Gastroesophageal sphincter (tissue), 4 donors: Measurements from ENCODE around the gene MRGPRG. TPM values are rescaled to one million over a fixed set of nuclear protein-coding genes. Genes with fewer than 3 reads are reported as not detected.

ENCODE experiments used
- ATAC-seq: fragments of 150-250 bp; one replicate; pipeline ENCODE4 v1.9.1; 2016; ENCODE audit warnings: mild to moderate bottlenecking, moderate library complexity
- H3K27ac ChIP-seq, 4 donors: fragments of 200-600 bp; sonication (generic) in 3 of 4; 1 replicate in 3 of 4; 2 replicates in 1 of 4; pipeline ENCODE4 v1.5.1; 2016 to 2019
- H3K27me3 ChIP-seq: fragments of 200-600 bp; sonication (generic); one replicate; pipeline ENCODE4 v1.5.1; 2019
- H3K36me3 ChIP-seq, 2 donors: fragments of 200-600 bp; sonication (generic); one replicate each; pipeline ENCODE4 v1.5.1; 2019; ENCODE audit warnings: control low read depth in 1 of 2
- H3K4me1 ChIP-seq, 3 donors: fragments of 200-600 bp; sonication (generic); 1 replicate in 2 of 3; 2 replicates in 1 of 3; pipeline ENCODE4 v1.5.1; 2016 to 2019; ENCODE audit warnings: control low read depth in 2 of 3
- H3K4me3 ChIP-seq, 2 donors: fragments of 200-600 bp; sonication (generic); one replicate each; pipeline ENCODE4 v1.5.1; 2019; ENCODE audit warnings: mild to moderate bottlenecking in 1 of 2, moderate library complexity in 1 of 2
- H3K9me3 ChIP-seq, 3 donors: fragments of 200-600 bp; sonication (generic); one replicate each; pipeline ENCODE4 v1.5.1; 2017 to 2019; ENCODE audit warnings: control low read depth in 2 of 3
- CTCF ChIP-seq, 4 experiments: fragments of 200-600 bp in 2 of 4; fragments of 450-650 bp in 2 of 4; sonication (generic) in 1 of 4; IDR thresholded peaks; one replicate each; pipeline ENCODE4 v1.5.1; 2017 to 2019; ENCODE audit warnings: antibody characterized with exemption in 4 of 4, mild to moderate bottlenecking in 2 of 4, moderate library complexity in 2 of 4
- EP300 ChIP-seq: sonication (generic); formaldehyde crosslinking; IDR thresholded peaks from one replicate; pipeline ENCODE4 v1.6.1; 2017; ENCODE audit warnings: antibody characterized with exemption, mild to moderate bottlenecking
- POLR2A ChIP-seq, 2 donors: fragments of 450-650 bp; IDR thresholded peaks; one replicate each; pipeline ENCODE4 v1.6.1; 2017; ENCODE audit warnings: antibody characterized with exemption in 2 of 2, mild to moderate bottlenecking in 2 of 2, moderate library complexity in 1 of 2
- POLR2AphosphoS5 ChIP-seq: sonication (generic); formaldehyde crosslinking; IDR thresholded peaks from one replicate; pipeline ENCODE4 v1.6.1; 2017; ENCODE audit warnings: antibody characterized with exemption
- WGBS, 2 donors: methylation state at CpG; one replicate each; pipeline ENCODE4 v1.1.5; 2018; ENCODE audit warnings: low coverage in 1 of 2; 5-methylcytosine and 5-hydroxymethylcytosine counted together
- total RNA-seq, 4 donors: library from RNA; depleted of rRNA; stranded (reverse); fragments of >200 nt; gene quantifications; one replicate each; pipeline ENCODE4 v1.1.0, GENCODE V29; 2016

MRGPRG gene
- total RNA-seq, 4 donors from 2014 or later: not detected

- H3K27ac ChIP-seq: no peak overlapping the region
Measured at GRCh38 chr11:3220101-3220500, 1.5 kb upstream of the MRGPRG start.

GRCh38 chr11:3219281-3219892, 774 bp upstream of the MRGPRG start:
- H3K27me3 ChIP-seq: peaks cover 96% of the 10 kb centered on the region
- H3K36me3 ChIP-seq: no peaks in the 10 kb centered on the region
- no peak overlapping the region for H3K27ac ChIP-seq
- peaks cover 0 to 13% (median 4%) of the 10 kb centered on the region in 3 donors for H3K4me1 ChIP-seq
- no peak overlapping the region for H3K4me3 ChIP-seq
- TF ChIP-seq EP300: no peak
- no peak for TF ChIP-seq POLR2A (IDR thresholded peaks at IDR 0.05)
- TF ChIP-seq POLR2AphosphoS5: no peak
- no peak for TF ChIP-seq CTCF (IDR thresholded peaks at IDR 0.05)
- WGBS, 2 donors: 40 to 80% methylated on average over 2 to 9 of the region's 14 CpGs
- ATAC-seq: no peak
- H3K9me3 ChIP-seq: no peaks in the 10 kb centered on the region

More at GRCh38 chr11:3220101-3220500, 1.5 kb upstream of the MRGPRG start:
- Histone ChIP-seq H3K4me1 (peaks cover 0 to 13% (median 4%) of the 10 kb centered on the region in 3 donors), H3K36me3 (no peaks in the 10 kb centered on the region), H3K9me3 (no peaks in the 10 kb centered on the region), H3K27me3 (peaks cover 96% of the 10 kb centered on the region), H3K4me3 (no peak overlapping the region)
- 78 to 100% methylated on average over 1 to 4 of the region's 11 CpGs for WGBS, 2 donors
- TF ChIP-seq POLR2A (IDR thresholded peaks at IDR 0.05) (no peak), EP300 (no peak), CTCF (IDR thresholded peaks at IDR 0.05) (no peak), POLR2AphosphoS5 (no peak)
- no peak for ATAC-seq

GRCh38 chr11:3217818-3218482, 663 bp downstream of the MRGPRG start:
- no peaks in the 10 kb centered on the region for H3K9me3 ChIP-seq
- no peaks in the 10 kb centered on the region for H3K36me3 ChIP-seq
- H3K27me3 ChIP-seq: peaks cover 93% of the 10 kb centered on the region
- no peak for ATAC-seq
- H3K27ac ChIP-seq: no peak overlapping the region
- peaks cover 0 to 13% (median 4%) of the 10 kb centered on the region in 3 donors for H3K4me1 ChIP-seq
- WGBS, 2 donors: 93% methylated on average over 3 of the region's 49 CpGs; no CpG with 5 or more reads in 1 of the 2 donors
- H3K4me3 ChIP-seq: no peak overlapping the region
- TF ChIP-seq POLR2AphosphoS5 (no peak), CTCF (IDR thresholded peaks at IDR 0.05) (no peak), POLR2A (IDR thresholded peaks at IDR 0.05) (no peak), EP300 (no peak)

- Histone ChIP-seq H3K4me1 (peaks cover 0 to 13% (median 4%) of the 10 kb centered on the region in 3 donors), H3K4me3 (no peak overlapping the region), H3K27me3 (peaks cover 74% of the 10 kb centered on the region), H3K36me3 (no peaks in the 10 kb centered on the region), H3K9me3 (peaks cover 0 to 10% (median 0%) of the 10 kb centered on the region in 3 donors), H3K27ac (no peak overlapping the region)
- no peak for TF ChIP-seq CTCF (IDR thresholded peaks at IDR 0.05)
- no peak for TF ChIP-seq POLR2AphosphoS5
- no peak for TF ChIP-seq EP300
- TF ChIP-seq POLR2A (IDR thresholded peaks at IDR 0.05): no peak
- WGBS, 2 donors: 32% methylated on average over 3 of the region's 11 CpGs; no CpG with 5 or more reads in 1 of the 2 donors
- no peak for ATAC-seq
Measured at GRCh38 chr11:3216027-3216525, 2.5 kb downstream of the MRGPRG start.
